Measurements from ENCODE around the gene SELENOO. TPM values are rescaled to one million over a fixed set of nuclear protein-coding genes. Genes with fewer than 3 reads are reported as not detected.
A peak's percentile ranks its signal among the peaks of the same experiment; 100 is the strongest.

The SELENOO gene
- total RNA-seq, 1 experiment from 2014 or later, result 29.6 TPM

DNA sequence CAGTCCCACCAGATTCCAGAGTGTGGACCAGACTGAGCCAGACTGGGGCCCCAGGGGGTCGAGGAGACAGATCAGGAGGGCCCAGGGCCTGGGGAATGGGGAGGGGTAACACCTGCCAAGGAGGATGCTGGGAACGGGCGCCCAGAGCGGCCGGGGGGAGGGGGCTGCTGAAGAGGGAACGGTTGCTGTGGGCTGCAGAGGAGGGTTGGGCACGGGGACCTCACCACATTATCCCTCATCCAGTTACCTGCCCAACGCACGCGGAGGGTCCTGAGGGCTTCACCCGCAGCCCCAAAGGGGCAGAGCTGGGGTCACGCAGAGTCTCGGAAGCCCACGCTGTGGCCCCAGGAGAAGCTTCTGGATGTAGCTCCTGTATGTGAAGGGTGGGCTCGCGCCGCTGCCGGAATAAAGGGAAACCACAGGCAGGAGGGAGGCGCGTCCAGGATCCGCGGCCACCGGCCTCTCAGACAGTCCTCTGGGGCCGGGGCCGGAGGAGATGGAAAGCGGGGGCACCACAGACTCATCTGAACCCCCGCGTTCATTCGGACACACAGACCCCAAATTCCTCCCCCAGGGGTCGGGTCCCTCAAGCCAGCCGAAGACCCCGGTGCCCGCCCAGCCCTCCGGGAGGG lies 866 bp upstream of the SELENOO start:
- H3K9ac ChIP-seq (ENCODE audit: low read length), result peak overlapping the region; percentile 67
- BruUV-seq (replicated peaks), result TSS peak; percentile 57
- POLR2A ChIA-PET, result no interaction called here
- H3K36me3 ChIP-seq (ENCODE audit: control insufficient read depth in 1 of 2, insufficient read depth in 2 of 2, low read length in 2 of 2), result peaks cover 0 to 14% of the 10 kb centered on the region in 2 experiments; a peak in 3 of 4 replicates
- H3K4me2 ChIP-seq (ENCODE audit: low read length), result peak overlapping the region; percentile 95
- peak overlapping the region; percentile 77 for H3K27ac ChIP-seq (ENCODE audit: low read depth, low read length)
- H4K20me1 ChIP-seq (ENCODE audit: insufficient read depth), result no peaks in the 10 kb centered on the region
- H3K9me2 ChIP-seq (ENCODE audit: insufficient read depth), result no peaks in the 10 kb centered on the region
- H2AFZ ChIP-seq (ENCODE audit: low read depth, low read length, poor library complexity, severe bottlenecking), result no peak overlapping the region
- intact Hi-C loops (cut with micrococcal nuclease), result loop anchor here (10.0 kb wide), 1 partner anchor 265 kb away; no protein-coding TSS in a partner anchor
- TF ChIP-seq CEBPB (IDR thresholded peaks at IDR 0.05; ENCODE audit: low read depth), result no peak
- TF ChIP-seq, protein P1, sequence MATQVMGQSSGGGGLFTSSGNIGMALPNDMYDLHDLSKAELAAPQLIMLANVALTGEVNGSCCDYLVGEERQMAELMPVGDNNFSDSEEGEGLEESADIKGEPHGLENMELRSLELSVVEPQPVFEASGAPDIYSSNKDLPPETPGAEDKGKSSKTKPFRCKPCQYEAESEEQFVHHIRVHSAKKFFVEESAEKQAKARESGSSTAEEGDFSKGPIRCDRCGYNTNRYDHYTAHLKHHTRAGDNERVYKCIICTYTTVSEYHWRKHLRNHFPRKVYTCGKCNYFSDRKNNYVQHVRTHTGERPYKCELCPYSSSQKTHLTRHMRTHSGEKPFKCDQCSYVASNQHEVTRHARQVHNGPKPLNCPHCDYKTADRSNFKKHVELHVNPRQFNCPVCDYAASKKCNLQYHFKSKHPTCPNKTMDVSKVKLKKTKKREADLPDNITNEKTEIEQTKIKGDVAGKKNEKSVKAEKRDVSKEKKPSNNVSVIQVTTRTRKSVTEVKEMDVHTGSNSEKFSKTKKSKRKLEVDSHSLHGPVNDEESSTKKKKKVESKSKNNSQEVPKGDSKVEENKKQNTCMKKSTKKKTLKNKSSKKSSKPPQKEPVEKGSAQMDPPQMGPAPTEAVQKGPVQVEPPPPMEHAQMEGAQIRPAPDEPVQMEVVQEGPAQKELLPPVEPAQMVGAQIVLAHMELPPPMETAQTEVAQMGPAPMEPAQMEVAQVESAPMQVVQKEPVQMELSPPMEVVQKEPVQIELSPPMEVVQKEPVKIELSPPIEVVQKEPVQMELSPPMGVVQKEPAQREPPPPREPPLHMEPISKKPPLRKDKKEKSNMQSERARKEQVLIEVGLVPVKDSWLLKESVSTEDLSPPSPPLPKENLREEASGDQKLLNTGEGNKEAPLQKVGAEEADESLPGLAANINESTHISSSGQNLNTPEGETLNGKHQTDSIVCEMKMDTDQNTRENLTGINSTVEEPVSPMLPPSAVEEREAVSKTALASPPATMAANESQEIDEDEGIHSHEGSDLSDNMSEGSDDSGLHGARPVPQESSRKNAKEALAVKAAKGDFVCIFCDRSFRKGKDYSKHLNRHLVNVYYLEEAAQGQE (IDR thresholded peaks at IDR 0.05; ENCODE audit: low read depth), result no peak
- TF ChIP-seq FOSL1 (IDR thresholded peaks at IDR 0.05; ENCODE audit: low read depth), result no peak
- TF ChIP-seq EZH2phosphoT487 (IDR thresholded peaks at IDR 0.05; ENCODE audit: borderline replicate concordance), result no peak
- TF ChIP-seq YY1 (IDR thresholded peaks at IDR 0.05; ENCODE audit: extremely low read depth, insufficient replicate concordance, low read depth, low read length), result no peak
- TF ChIP-seq TCF7L2 (IDR thresholded peaks at IDR 0.05; ENCODE audit: borderline replicate concordance, extremely low read depth, insufficient read depth, insufficient read length), result no peak
- TF ChIP-seq EGR1 (IDR thresholded peaks at IDR 0.05; ENCODE audit: low read depth), result no peak
- TF ChIP-seq POLR2AphosphoS5 (IDR thresholded peaks at IDR 0.05; ENCODE audit: low read depth, low read length), result no peak; the same call in 1 of the 2 replicates
- no peak for TF ChIP-seq RAD21 (IDR thresholded peaks at IDR 0.05; ENCODE audit: low read depth)
- no peak for TF ChIP-seq SIN3A (IDR thresholded peaks at IDR 0.05; ENCODE audit: low read depth)
- no peak for TF ChIP-seq ELF1 (IDR thresholded peaks at IDR 0.05; ENCODE audit: borderline replicate concordance, low read depth)
- TF ChIP-seq, protein P2, sequence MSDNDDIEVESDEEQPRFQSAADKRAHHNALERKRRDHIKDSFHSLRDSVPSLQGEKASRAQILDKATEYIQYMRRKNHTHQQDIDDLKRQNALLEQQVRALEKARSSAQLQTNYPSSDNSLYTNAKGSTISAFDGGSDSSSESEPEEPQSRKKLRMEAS (IDR thresholded peaks at IDR 0.05), result no peak
- TF ChIP-seq, protein P3, sequence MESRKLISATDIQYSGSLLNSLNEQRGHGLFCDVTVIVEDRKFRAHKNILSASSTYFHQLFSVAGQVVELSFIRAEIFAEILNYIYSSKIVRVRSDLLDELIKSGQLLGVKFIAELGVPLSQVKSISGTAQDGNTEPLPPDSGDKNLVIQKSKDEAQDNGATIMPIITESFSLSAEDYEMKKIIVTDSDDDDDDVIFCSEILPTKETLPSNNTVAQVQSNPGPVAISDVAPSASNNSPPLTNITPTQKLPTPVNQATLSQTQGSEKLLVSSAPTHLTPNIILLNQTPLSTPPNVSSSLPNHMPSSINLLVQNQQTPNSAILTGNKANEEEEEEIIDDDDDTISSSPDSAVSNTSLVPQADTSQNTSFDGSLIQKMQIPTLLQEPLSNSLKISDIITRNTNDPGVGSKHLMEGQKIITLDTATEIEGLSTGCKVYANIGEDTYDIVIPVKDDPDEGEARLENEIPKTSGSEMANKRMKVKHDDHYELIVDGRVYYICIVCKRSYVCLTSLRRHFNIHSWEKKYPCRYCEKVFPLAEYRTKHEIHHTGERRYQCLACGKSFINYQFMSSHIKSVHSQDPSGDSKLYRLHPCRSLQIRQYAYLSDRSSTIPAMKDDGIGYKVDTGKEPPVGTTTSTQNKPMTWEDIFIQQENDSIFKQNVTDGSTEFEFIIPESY (IDR thresholded peaks at IDR 0.05; ENCODE audit: extremely low read depth, insufficient replicate concordance, low read length), result no peak
- no peak for TF ChIP-seq SP1 (IDR thresholded peaks at IDR 0.05; ENCODE audit: low read depth)
- no peak for TF ChIP-seq JUND (IDR thresholded peaks at IDR 0.05)
- TF ChIP-seq, protein P4, sequence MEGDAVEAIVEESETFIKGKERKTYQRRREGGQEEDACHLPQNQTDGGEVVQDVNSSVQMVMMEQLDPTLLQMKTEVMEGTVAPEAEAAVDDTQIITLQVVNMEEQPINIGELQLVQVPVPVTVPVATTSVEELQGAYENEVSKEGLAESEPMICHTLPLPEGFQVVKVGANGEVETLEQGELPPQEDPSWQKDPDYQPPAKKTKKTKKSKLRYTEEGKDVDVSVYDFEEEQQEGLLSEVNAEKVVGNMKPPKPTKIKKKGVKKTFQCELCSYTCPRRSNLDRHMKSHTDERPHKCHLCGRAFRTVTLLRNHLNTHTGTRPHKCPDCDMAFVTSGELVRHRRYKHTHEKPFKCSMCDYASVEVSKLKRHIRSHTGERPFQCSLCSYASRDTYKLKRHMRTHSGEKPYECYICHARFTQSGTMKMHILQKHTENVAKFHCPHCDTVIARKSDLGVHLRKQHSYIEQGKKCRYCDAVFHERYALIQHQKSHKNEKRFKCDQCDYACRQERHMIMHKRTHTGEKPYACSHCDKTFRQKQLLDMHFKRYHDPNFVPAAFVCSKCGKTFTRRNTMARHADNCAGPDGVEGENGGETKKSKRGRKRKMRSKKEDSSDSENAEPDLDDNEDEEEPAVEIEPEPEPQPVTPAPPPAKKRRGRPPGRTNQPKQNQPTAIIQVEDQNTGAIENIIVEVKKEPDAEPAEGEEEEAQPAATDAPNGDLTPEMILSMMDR (IDR thresholded peaks at IDR 0.05 in 2 of 3, conservative IDR thresholded peaks at IDR 0.05 in 1 of 3; ENCODE audit: borderline replicate concordance in 1 of 3, insufficient read depth in 1 of 3, low read depth in 2 of 3, low read length in 2 of 3), result no peak
- TF ChIP-seq SRF (IDR thresholded peaks at IDR 0.05; ENCODE audit: low read depth), result no peak
- TF ChIP-seq EZH2 (IDR thresholded peaks at IDR 0.05), result no peak
- TF ChIP-seq ZFX (IDR thresholded peaks at IDR 0.05), result no peak
- TF ChIP-seq ZNF274 (IDR thresholded peaks at IDR 0.05; ENCODE audit: low read depth, low read length), result no peak
- peak overlapping the region; percentile 42 to 65 for H3K4me3 ChIP-seq (replicated peaks in 1 of 2; ENCODE audit: low read depth in 1 of 2, low read length in 2 of 2)
- RAD21 ChIA-PET (ENCODE audit: low non-redundant PET in 1 of 2, low total read pairs in 2 of 2, uncharacterized antibody in 2 of 2, unreplicated experiment in 2 of 2), result no interaction called here
- peaks cover 9 to 19% of the 10 kb centered on the region in 2 experiments; a peak in 3 of 4 replicates for H3K4me1 ChIP-seq (ENCODE audit: control insufficient read depth in 1 of 2, insufficient read depth in 2 of 2, low read length in 2 of 2)
- ATAC-seq (peak; percentile 20), DNase-seq (ENCODE audit: low read depth, low spot score) (no peak)
- H3K9me3 ChIP-seq (ENCODE audit: control insufficient read depth in 1 of 2, insufficient read depth in 1 of 2, low read depth in 1 of 2, low read length in 2 of 2), result peaks cover 0 to 8% of the 10 kb centered on the region in 2 experiments; a peak in 1 of 4 replicates
- CTCF ChIA-PET, result interaction anchor here (1.7 kb wide), 1 partner anchor 10 kb away, joined by 4 read pairs; no protein-coding TSS in a partner anchor
- peaks cover 10% of the 10 kb centered on the region for H3K79me2 ChIP-seq (ENCODE audit: insufficient read depth, low read length)
- no peaks in the 10 kb centered on the region for H3K27me3 ChIP-seq (ENCODE audit: insufficient read depth, low read length)

All from HCT116 (cell line).